ENCODE measurements around the gene EFS.
"Not testable (repeated sequence)": the region's sequence is repeated elsewhere in the genome, so short reads cannot be mapped to it uniquely, and the experiment has no call there.

The EFS gene

GRCh38 chr14:23335623-23336022 lies 29.3 kb downstream of the EFS start:
- DNase-seq (ENCODE audit: low spot score): no peak

GRCh38 chr14:23327947-23328744 lies 36.8 kb downstream of the EFS start:
- peak; percentile 75 for TF ChIP-seq CTCF (IDR thresholded peaks at IDR 0.05; ENCODE audit: extremely low read depth, missing control alignments)
- peak; percentile 83 for DNase-seq (ENCODE audit: low spot score)

More at GRCh38 chr14:23335623-23336022, 29.3 kb downstream of the EFS start:
- no peak for TF ChIP-seq CTCF (IDR thresholded peaks at IDR 0.05; ENCODE audit: extremely low read depth, missing control alignments)

GRCh38 chr14:23326491-23327332 lies 38.3 kb downstream of the EFS start:
- no peak for DNase-seq (ENCODE audit: low spot score)
- no peak for TF ChIP-seq CTCF (IDR thresholded peaks at IDR 0.05; ENCODE audit: extremely low read depth, missing control alignments)

- DNase-seq (ENCODE audit: low spot score): not testable (repeated sequence)
Measured at GRCh38 chr14:23325746-23326145, 39.2 kb downstream of the EFS start.

GRCh38 chr14:23324993-23325392 lies 40.0 kb downstream of the EFS start:
- no peak for TF ChIP-seq CTCF (IDR thresholded peaks at IDR 0.05; ENCODE audit: extremely low read depth, missing control alignments)
- no peak for DNase-seq (ENCODE audit: low spot score)

GRCh38 chr14:23324455-23324846 lies 40.5 kb downstream of the EFS start:
- no peak for DNase-seq (ENCODE audit: low spot score)
- no peak for TF ChIP-seq CTCF (IDR thresholded peaks at IDR 0.05; ENCODE audit: extremely low read depth, missing control alignments)

- TF ChIP-seq CTCF (IDR thresholded peaks at IDR 0.05; ENCODE audit: extremely low read depth, missing control alignments): no peak
- no peak for DNase-seq (ENCODE audit: low spot score)
Measured at GRCh38 chr14:23323838-23324454, 41.0 kb downstream of the EFS start.

Data from GM20000 (cell line).